GM13976 (cell line): Measurements from ENCODE around the gene PRAC1.

Source experiments
- DNase-seq: peaks from one replicate; pipeline ENCODE4 v3.0.0; 2012; ENCODE audit warnings: low spot score
- CTCF ChIP-seq: IDR thresholded peaks from 2 replicates; pipeline ENCODE4 v1.5.1; 2012; ENCODE audit warnings: borderline replicate concordance, mild to moderate bottlenecking; ENCODE audit not compliant: insufficient read depth; ENCODE audit errors: extremely low read depth, missing control alignments, control extremely low read depth
- in situ Hi-C: fragments of 300-500 bp; cut with MboI; formaldehyde crosslinking; loops from one replicate; pipeline ENCODE4 v1.12.0; 2022; ENCODE audit warnings: low sequenced_read_pairs, mixed read lengths, inconsistent platforms; ENCODE audit not compliant: unreplicated experiment

PRAC1 gene

GRCh38 chr17:48730240-48730550 lies 7.9 kb upstream of the PRAC1 start:
- no peak for TF ChIP-seq CTCF
- DNase-seq: no peak
- in situ Hi-C loops: no loop called here

GRCh38 chr17:48729335-48730239 lies 7.3 kb upstream of the PRAC1 start:
- no peak for DNase-seq
- in situ Hi-C loops: loop anchor here (5.0 kb wide), 1 partner anchor 68 kb away; no protein-coding TSS in a partner anchor
- TF ChIP-seq CTCF: no peak

- in situ Hi-C loops: loop anchor here (5.0 kb wide), 1 partner anchor 69 kb away; no protein-coding TSS in a partner anchor
- TF ChIP-seq CTCF: no peak
- DNase-seq: no peak
Observed at GRCh38 chr17:48728232-48729231, 6.2 kb upstream of the PRAC1 start, which contains the start of gene HOXB13. TSS of gene HOXB13 (minus strand) at chr17:48728750. CDS start at chr17:48728593, 157 bp downstream.

- no peak for DNase-seq
- TF ChIP-seq CTCF: no peak
- in situ Hi-C loops: loop anchor here (5.0 kb wide), 1 partner anchor 70 kb away; no protein-coding TSS in a partner anchor
Observed at GRCh38 chr17:48727415-48728175, 5.3 kb upstream of the PRAC1 start.

- in situ Hi-C loops: loop anchor here (5.0 kb wide), 1 partner anchor 70 kb away; no protein-coding TSS in a partner anchor
- TF ChIP-seq CTCF: no peak
- DNase-seq: no peak
Observed at GRCh38 chr17:48726916-48727286, 4.6 kb upstream of the PRAC1 start.

- in situ Hi-C loops: loop anchor here (5.0 kb wide), 1 partner anchor 71 kb away; no protein-coding TSS in a partner anchor
- DNase-seq: no peak
- TF ChIP-seq CTCF: no peak
Observed at GRCh38 chr17:48726114-48726915, 4.0 kb upstream of the PRAC1 start.
